GM12872 (cell line): ENCODE data around the gene SALL3.

Experiments used
- TF ChIP-seq, protein P1 (sequence below): IDR thresholded peaks from 3 replicates; pipeline ENCODE4 v1.5.1; 2011; ENCODE audit warnings: low read depth, mild to moderate bottlenecking, low read length, moderate library complexity; ENCODE audit not compliant: insufficient read depth

Gene SALL3

GRCh38 chr18:78939105-78939504 is 40.5 kb upstream of the SALL3 start:
- TF ChIP-seq, protein P1, sequence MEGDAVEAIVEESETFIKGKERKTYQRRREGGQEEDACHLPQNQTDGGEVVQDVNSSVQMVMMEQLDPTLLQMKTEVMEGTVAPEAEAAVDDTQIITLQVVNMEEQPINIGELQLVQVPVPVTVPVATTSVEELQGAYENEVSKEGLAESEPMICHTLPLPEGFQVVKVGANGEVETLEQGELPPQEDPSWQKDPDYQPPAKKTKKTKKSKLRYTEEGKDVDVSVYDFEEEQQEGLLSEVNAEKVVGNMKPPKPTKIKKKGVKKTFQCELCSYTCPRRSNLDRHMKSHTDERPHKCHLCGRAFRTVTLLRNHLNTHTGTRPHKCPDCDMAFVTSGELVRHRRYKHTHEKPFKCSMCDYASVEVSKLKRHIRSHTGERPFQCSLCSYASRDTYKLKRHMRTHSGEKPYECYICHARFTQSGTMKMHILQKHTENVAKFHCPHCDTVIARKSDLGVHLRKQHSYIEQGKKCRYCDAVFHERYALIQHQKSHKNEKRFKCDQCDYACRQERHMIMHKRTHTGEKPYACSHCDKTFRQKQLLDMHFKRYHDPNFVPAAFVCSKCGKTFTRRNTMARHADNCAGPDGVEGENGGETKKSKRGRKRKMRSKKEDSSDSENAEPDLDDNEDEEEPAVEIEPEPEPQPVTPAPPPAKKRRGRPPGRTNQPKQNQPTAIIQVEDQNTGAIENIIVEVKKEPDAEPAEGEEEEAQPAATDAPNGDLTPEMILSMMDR: no peak

GRCh38 chr18:78939734-78940494 is 39.7 kb upstream of the SALL3 start:
- TF ChIP-seq, protein P1: no peak

DNA sequence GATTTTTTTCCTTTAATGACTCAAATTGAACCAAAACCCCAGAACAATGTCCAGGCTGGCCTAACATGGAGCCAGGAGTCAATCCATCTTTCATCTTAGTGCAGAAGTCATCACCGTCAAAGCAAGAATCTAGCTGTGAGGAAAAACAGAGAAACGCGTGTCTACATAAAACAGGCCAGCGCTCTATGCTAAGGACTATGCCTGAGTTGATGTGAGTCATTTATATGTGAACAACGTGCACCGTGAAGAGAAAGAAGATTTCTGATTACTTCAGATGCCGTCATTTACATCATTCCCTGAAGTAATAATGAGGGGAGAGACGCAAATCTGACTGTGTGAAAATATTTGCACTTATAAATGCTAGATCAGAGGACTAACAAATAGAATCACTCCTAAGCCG is 34.0 kb upstream of the SALL3 start:
- TF ChIP-seq, protein P1: no peak

GRCh38 chr18:78947291-78947690 is 32.3 kb upstream of the SALL3 start:
- TF ChIP-seq, protein P1: no peak

GRCh38 chr18:78948221-78948620 is 31.4 kb upstream of the SALL3 start:
- TF ChIP-seq, protein P1: no peak

- TF ChIP-seq, protein P1: no peak
Measured at GRCh38 chr18:78948707-78949106, 30.9 kb upstream of the SALL3 start.

DNA sequence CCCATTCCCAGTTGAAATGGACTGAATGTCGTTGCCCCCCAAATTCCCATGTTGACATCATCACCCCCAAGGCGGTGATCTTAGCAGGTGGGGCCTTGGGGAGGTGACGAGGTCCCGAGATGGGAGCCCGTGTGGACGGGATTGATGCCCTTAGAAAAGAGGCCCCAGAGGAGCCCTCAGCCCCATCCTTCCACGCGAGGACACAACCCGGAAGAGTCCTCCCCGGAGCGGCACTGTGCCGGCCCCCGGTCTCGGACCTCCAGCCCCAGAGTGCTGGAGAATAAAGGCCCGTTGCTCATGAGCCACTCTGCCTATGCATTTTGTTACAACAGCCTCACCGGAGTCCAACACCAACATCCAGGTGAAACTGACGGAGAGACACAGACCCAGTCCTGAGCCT is 30.4 kb upstream of the SALL3 start:
- TF ChIP-seq, protein P1: no peak

GRCh38 chr18:78950386-78950785 is 29.2 kb upstream of the SALL3 start:
- TF ChIP-seq, protein P1: no peak
